Naive thymus-derived CD4-positive, alpha-beta T cell (primary cell): ENCODE results near the gene SWI5. TPM values are rescaled to one million over a fixed set of nuclear protein-coding genes. Genes with fewer than 3 reads are reported as not detected.

Experiments used
- ATAC-seq: fragments of 150-1000 bp; cut with Tn5 transposase; 2 replicates; pipeline ENCODE4 v1.10.0; 2021; ENCODE audit warnings: mild to moderate bottlenecking, moderate library complexity
- CTCF ChIA-PET: fragments of 350-600 bp; sonication (Branson Sonifier 250); formaldehyde crosslinking; loops from one replicate; lab custom pipeline; 2021; ENCODE audit warnings: antibody characterized with exemption; lab: Charles Lee
- POLR2A ChIA-PET: fragments of 350-600 bp; sonication (Branson Sonifier 250); formaldehyde crosslinking; loops from one replicate; lab custom pipeline; 2021; ENCODE audit warnings: antibody characterized with exemption, inconsistent platforms; lab: Charles Lee
- DNase-seq, 9 donors: peaks; one replicate each; pipeline versions ENCODE4 v3.0.0 to v3.0.0-alpha.2; 2020 to 2022; ENCODE audit warnings: mixed read lengths in 1 of 9
- H3K27ac ChIP-seq: one replicate; pipeline ENCODE4 v1.7.0; 2013; ENCODE audit warnings: mild to moderate bottlenecking, low read depth, low read length, moderate library complexity
- H3K27me3 ChIP-seq, 2 donors: one replicate each; pipeline ENCODE4 v1.7.0; 2013; ENCODE audit warnings: low read length in 2 of 2, mild to moderate bottlenecking in 2 of 2, moderate library complexity in 2 of 2; ENCODE audit not compliant: control insufficient read depth in 2 of 2, insufficient read depth in 2 of 2
- H3K36me3 ChIP-seq, 3 experiments: 1 replicate in 2 of 3; 2 replicates in 1 of 3; pipeline ENCODE4 v1.7.0; 2013; ENCODE audit warnings: low read length in 3 of 3, mild to moderate bottlenecking in 3 of 3, moderate library complexity in 1 of 3; ENCODE audit not compliant: insufficient read depth in 3 of 3, control insufficient read depth in 2 of 3
- H3K4me1 ChIP-seq, 2 donors: one replicate each; pipeline ENCODE4 v1.7.0; 2013; ENCODE audit warnings: low read length in 2 of 2, mild to moderate bottlenecking in 2 of 2, moderate library complexity in 1 of 2; ENCODE audit not compliant: control insufficient read depth in 2 of 2, insufficient read depth in 2 of 2
- H3K4me3 ChIP-seq: 2 replicates; pipeline ENCODE4 v1.7.0; 2013; ENCODE audit warnings: mild to moderate bottlenecking, low read length
- H3K9me3 ChIP-seq, 3 experiments: 1 replicate in 2 of 3; 2 replicates in 1 of 3; pipeline ENCODE4 v1.7.0; 2013; ENCODE audit warnings: low read length in 3 of 3; ENCODE audit not compliant: control insufficient read depth in 2 of 3
- H3K27ac Mint-ChIP-seq, 9 donors: one replicate each; pipeline ENCODE4 v1.8.0; 2020 to 2022; ENCODE audit warnings: mixed read lengths in 9 of 9, mild to moderate bottlenecking in 8 of 9, moderate library complexity in 5 of 9, inconsistent platforms in 2 of 9
- H3K27me3 Mint-ChIP-seq, 5 donors: one replicate each; pipeline ENCODE4 v1.8.0; 2021 to 2022; ENCODE audit warnings: mixed read lengths in 5 of 5, mild to moderate bottlenecking in 1 of 5
- H3K36me3 Mint-ChIP-seq, 5 donors: one replicate each; pipeline ENCODE4 v1.8.0; 2020 to 2022; ENCODE audit warnings: mixed read lengths in 5 of 5, mild to moderate bottlenecking in 3 of 5, inconsistent platforms in 1 of 5
- H3K4me1 Mint-ChIP-seq, 7 donors: one replicate each; pipeline ENCODE4 v1.8.0; 2020 to 2022; ENCODE audit warnings: mixed read lengths in 7 of 7, mild to moderate bottlenecking in 3 of 7, inconsistent platforms in 1 of 7
- H3K4me3 Mint-ChIP-seq, 10 donors: one replicate each; pipeline ENCODE4 v1.8.0; 2020 to 2022; ENCODE audit warnings: mild to moderate bottlenecking in 10 of 10, mixed read lengths in 10 of 10, moderate library complexity in 6 of 10, inconsistent platforms in 2 of 10
- H3K9me3 Mint-ChIP-seq, 11 donors: one replicate each; pipeline ENCODE4 v1.8.0; 2020 to 2022; ENCODE audit warnings: mixed read lengths in 11 of 11, mild to moderate bottlenecking in 4 of 11, inconsistent platforms in 1 of 11, moderate library complexity in 1 of 11
- intact Hi-C, 2 donors: fragments of 100-400 bp; cut with micrococcal nuclease; formaldehyde crosslinking; loops; one replicate each; pipeline ENCODE4 v1.15.1; 2023
- polyA plus RNA-seq, 2 donors: library from polyadenylated mRNA; unstranded; fragments of 300-500 nt; fragmentation: Illumina TruSeq; gene quantifications; one replicate each; pipeline ENCODE4 v1.2.3, GENCODE V29; 2021
- total RNA-seq, 6 experiments: library from RNA in 5 of 6; stranded (reverse) in 5 of 6; gene quantifications; 1 replicate in 5 of 6; 2 replicates in 1 of 6; pipeline ENCODE4 v1.2.3 and lab custom pipeline; 2021 to 2026

SWI5 gene
- total and polyA plus RNA-seq, 7 experiments from 2014 or later = 8.7 to 36.6 (median 11.1) TPM

DNA sequence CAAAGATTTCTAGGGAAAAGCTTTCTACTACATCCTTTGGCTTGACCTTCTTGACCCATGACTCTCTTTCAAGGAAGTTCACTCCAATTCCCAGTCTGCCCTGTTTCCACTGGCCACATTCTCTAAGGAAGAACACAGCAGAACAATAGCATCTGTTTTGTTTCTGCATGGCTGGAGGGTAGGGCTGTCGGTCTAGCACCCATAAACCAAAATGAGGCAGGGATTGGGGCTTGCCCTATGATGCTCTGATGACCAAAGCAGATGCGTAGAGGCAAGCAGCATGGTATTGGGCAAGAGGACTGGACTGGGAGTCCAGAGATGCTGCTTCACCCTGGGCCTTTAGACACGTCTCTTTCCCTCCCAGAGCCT, 24.4 kb upstream of the SWI5 start:
- POLR2A ChIA-PET = no interaction called here
- no peak for DNase-seq
- ATAC-seq = no peak
- Histone ChIP-seq H3K4me3 (no peak overlapping the region), H3K36me3 (peaks cover 0 to under 1% (median 0%) of the 10 kb centered on the region in 3 experiments), H3K27ac (no peak overlapping the region), H3K4me1 (peaks cover 7 to 9% of the 10 kb centered on the region in 2 donors), H3K27me3 (no peaks in the 10 kb centered on the region), H3K9me3 (no peaks in the 10 kb centered on the region)
- Mint-ChIP-seq H3K4me1 (peaks cover 6 to 23% (median 16%) of the 10 kb centered on the region in 7 donors), H3K27ac (peak overlapping the region in 3 of 9 donors; percentile 30 to 80 (median 36)), H3K36me3 (peaks cover 0 to 5% (median 0%) of the 10 kb centered on the region in 5 donors), H3K27me3 (peaks cover 0 to 32% (median 0%) of the 10 kb centered on the region in 5 donors), H3K9me3 (no peaks in the 10 kb centered on the region), H3K4me3 (peak overlapping the region; percentile 40 to 89 (median 76))
- CTCF ChIA-PET = no interaction called here
- intact Hi-C loops = loop anchor here in 1 of 2 donors (5.0 kb wide), 1 partner anchor 301 kb away; the partner anchor contains the start of gene SPTAN1

DNA sequence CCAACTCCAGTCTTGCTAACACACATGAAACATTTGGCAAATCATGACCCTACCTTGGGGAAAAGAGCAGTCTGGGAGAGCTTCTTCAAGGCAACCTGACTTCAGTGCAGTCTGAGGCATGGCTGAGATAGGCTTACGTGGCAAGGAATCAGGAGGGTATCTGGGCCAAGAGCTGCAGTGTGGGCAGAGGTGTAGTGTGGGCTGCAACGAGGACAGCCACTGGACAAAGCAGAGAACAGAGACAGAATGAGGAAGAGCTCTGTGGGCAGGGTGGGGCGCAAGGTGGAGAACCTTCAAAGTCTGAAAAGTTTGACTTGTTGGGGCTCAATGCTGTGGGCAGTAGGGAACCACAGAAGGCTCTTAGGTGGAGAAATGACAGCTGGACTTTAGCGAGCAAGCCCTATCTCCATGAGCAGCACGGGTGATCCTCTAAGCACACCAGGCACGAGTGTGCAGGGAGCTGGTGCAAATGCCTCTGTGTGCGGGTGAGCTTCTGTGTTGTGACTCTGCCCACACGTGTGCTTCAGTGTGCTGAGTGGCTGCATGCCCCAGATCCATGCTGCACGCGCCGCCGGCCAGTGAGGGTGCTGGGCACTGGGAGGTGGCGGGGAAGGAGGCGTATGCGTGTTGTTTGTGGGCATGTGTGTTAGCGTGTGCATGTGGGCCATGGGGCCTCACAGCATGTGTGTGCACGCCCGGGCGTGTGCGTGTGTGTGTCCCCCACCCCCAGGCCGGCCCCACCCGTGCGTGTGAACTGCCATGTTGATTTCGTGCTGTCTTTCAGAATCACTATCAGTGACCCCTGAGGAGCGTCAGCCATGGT, 23.5 kb upstream of the SWI5 start:
- Mint-ChIP-seq H3K4me1 (peaks cover 6 to 23% (median 16%) of the 10 kb centered on the region in 7 donors), H3K36me3 (peaks cover 0 to 6% (median 1%) of the 10 kb centered on the region in 5 donors), H3K27ac (peak overlapping the region in 2 of 9 donors; percentile 11 to 62), H3K4me3 (peak overlapping the region in 4 of 10 donors; percentile 19 to 79 (median 74)), H3K9me3 (no peaks in the 10 kb centered on the region), H3K27me3 (peaks cover 0 to 30% (median 0%) of the 10 kb centered on the region in 5 donors)
- H3K4me1 ChIP-seq = peaks cover 7 to 9% of the 10 kb centered on the region in 2 donors
- DNase-seq = no peak
- intact Hi-C loops = loop anchor here in 1 of 2 donors (5.0 kb wide), 1 partner anchor 300 kb away; the partner anchor contains the start of gene SPTAN1
- H3K36me3 ChIP-seq = peaks cover 0 to 9% (median 0%) of the 10 kb centered on the region in 3 experiments
- no peaks in the 10 kb centered on the region for H3K27me3 ChIP-seq
- H3K9me3 ChIP-seq = no peaks in the 10 kb centered on the region
- ATAC-seq = no peak
- CTCF ChIA-PET = no interaction called here
- H3K4me3 ChIP-seq = no peak overlapping the region
- POLR2A ChIA-PET = no interaction called here
- no peak overlapping the region for H3K27ac ChIP-seq

DNA sequence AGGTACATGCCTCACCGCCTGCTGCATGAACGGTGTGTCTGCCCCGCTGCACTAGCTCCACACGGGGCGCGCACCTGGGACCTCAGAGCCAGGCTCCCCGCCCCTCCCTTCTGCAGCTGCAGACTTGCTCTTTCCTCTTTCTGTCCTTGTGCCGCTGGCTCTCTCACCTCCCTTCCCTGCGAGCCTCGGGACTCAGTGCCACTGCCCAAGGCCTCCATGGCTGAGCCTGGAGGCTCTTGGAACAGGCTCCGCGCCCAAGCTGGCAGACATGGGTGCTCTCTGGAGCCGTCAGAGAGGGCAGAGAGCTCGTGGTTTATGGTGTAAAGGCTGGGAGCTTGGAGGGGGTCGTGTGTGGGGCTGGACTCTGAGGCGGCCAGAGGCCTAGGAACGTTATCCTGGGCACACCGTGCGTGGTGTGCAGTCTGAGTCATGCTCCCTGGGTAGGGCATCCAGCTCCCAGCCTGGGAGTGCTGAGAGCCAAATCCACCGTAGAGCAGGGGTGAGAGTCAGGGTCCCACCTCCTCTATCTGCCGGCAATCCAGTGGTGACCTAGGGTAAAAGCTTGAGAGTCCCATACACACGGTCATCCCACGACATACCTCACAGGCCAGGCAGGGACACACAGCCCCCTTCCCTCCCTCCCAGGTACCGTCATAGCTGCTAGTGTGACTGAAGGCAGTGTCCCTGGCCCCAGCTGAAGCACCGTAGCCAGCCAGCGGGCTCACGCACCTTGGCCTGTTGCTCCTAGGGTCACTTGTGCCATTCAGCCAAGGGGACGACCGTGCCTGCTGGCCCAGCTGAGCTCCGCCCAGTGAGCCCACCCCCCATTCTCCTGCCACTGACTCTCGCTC, 22.7 kb upstream of the SWI5 start:
- Mint-ChIP-seq H3K27ac (no peak overlapping the region), H3K4me3 (peak overlapping the region in 1 of 10 donors; percentile 50), H3K27me3 (peaks cover 0 to 29% (median 0%) of the 10 kb centered on the region in 5 donors), H3K36me3 (peaks cover 0 to 9% (median 4%) of the 10 kb centered on the region in 5 donors), H3K9me3 (no peaks in the 10 kb centered on the region), H3K4me1 (peaks cover 6 to 23% (median 16%) of the 10 kb centered on the region in 7 donors)
- DNase-seq (no peak), ATAC-seq (no peak)
- Histone ChIP-seq H3K27me3 (no peaks in the 10 kb centered on the region), H3K9me3 (no peaks in the 10 kb centered on the region), H3K36me3 (peaks cover 0 to 17% (median 0%) of the 10 kb centered on the region in 3 experiments), H3K27ac (no peak overlapping the region), H3K4me1 (peaks cover 7 to 9% of the 10 kb centered on the region in 2 donors), H3K4me3 (no peak overlapping the region)
- ChIA-PET CTCF (interaction anchor here (1.0 kb wide), 1 partner anchor 88 kb away, joined by 5 read pairs; no protein-coding TSS in a partner anchor), POLR2A (no interaction called here)
- intact Hi-C loops = loop anchor here in 1 of 2 donors (5.0 kb wide), 1 partner anchor 299 kb away; the partner anchor contains the start of gene SPTAN1

DNA sequence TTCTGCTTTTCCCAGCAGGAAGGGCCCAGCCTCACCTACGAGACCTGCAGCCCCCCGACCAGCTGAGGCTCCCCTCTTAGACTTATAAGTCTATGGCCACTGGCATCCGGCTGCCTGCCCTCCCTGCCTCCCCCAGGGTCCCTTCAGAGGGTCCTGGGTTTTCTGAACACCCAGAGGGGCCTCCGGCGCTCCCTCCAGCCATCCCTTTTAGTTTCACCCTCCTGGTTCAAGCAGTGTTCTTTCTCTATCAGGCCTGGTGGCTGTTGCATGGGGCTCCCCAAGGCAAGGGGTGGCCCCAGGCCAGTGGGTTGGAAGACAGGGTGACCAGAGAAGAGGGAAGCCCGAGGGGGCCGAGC, 22.1 kb upstream of the SWI5 start:
- no peaks in the 10 kb centered on the region for H3K27me3 ChIP-seq
- H3K27ac Mint-ChIP-seq = no peak overlapping the region
- H3K36me3 ChIP-seq = peaks cover 0 to 23% (median 0%) of the 10 kb centered on the region in 3 experiments
- ATAC-seq (no peak), DNase-seq (no peak)
- no peaks in the 10 kb centered on the region for H3K9me3 ChIP-seq
- no peak overlapping the region for H3K27ac ChIP-seq
- H3K27me3 Mint-ChIP-seq = peaks cover 0 to 24% (median 0%) of the 10 kb centered on the region in 5 donors
- ChIA-PET POLR2A (no interaction called here), CTCF (interaction anchor here (1.0 kb wide), 1 partner anchor 87 kb away, joined by 5 read pairs; no protein-coding TSS in a partner anchor)
- H3K4me3 ChIP-seq = no peak overlapping the region
- H3K4me1 Mint-ChIP-seq = peaks cover 6 to 23% (median 16%) of the 10 kb centered on the region in 7 donors
- H3K4me1 ChIP-seq = peaks cover 7 to 9% of the 10 kb centered on the region in 2 donors
- no peak overlapping the region for H3K4me3 Mint-ChIP-seq
- H3K9me3 Mint-ChIP-seq = no peaks in the 10 kb centered on the region
- intact Hi-C loops = loop anchor here in 1 of 2 donors (5.0 kb wide), 1 partner anchor 298 kb away; the partner anchor contains the start of gene SPTAN1
- peaks cover 1 to 13% (median 4%) of the 10 kb centered on the region in 5 donors for H3K36me3 Mint-ChIP-seq

DNA sequence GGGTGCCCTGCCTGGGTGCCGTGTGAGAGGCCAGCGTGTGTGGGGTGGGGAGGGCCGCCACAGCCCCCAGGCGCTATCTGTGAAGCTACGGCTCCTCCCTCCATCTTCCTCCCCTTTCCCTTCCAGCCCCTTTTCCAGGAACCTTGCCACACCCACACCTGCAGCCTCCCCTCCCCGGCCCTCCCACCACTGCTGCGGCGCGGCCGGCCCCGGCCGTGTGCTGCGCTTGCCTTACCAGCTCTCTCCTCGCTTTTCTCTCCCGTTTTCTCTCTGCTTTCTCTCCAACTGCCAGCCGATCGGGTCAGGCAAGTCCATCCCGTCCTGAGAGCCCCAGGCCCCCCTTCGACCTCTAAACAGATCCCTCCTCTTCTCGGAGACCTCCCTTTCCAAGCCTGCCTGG, 21.7 kb upstream of the SWI5 start:
- DNase-seq (no peak), ATAC-seq (no peak)
- CTCF ChIA-PET = no interaction called here
- H3K36me3 Mint-ChIP-seq = peaks cover 1 to 17% (median 6%) of the 10 kb centered on the region in 5 donors
- intact Hi-C loops = loop anchor here in 1 of 2 donors (5.0 kb wide), 1 partner anchor 298 kb away; the partner anchor contains the start of gene SPTAN1
- peaks cover 6 to 23% (median 16%) of the 10 kb centered on the region in 7 donors for H3K4me1 Mint-ChIP-seq
- H3K27me3 Mint-ChIP-seq = peaks cover 0 to 24% (median 0%) of the 10 kb centered on the region in 5 donors
- H3K4me3 Mint-ChIP-seq = no peak overlapping the region
- Histone ChIP-seq H3K4me3 (no peak overlapping the region), H3K27me3 (no peaks in the 10 kb centered on the region), H3K27ac (no peak overlapping the region), H3K9me3 (no peaks in the 10 kb centered on the region), H3K4me1 (peaks cover 7 to 9% of the 10 kb centered on the region in 2 donors), H3K36me3 (peaks cover 0 to 27% (median 0%) of the 10 kb centered on the region in 3 experiments)
- no peaks in the 10 kb centered on the region for H3K9me3 Mint-ChIP-seq
- no peak overlapping the region for H3K27ac Mint-ChIP-seq
- POLR2A ChIA-PET = no interaction called here
